Neural crest cell (in vitro differentiated cells): ENCODE measurements around the gene TREX2. TPM values are rescaled to one million over a fixed set of nuclear protein-coding genes. Genes with fewer than 3 reads are reported as not detected.

Source experiments
- DNase-seq: peaks from one replicate; pipeline ENCODE4 v3.0.0; 2021; ENCODE audit warnings: low read depth, mixed read lengths, low spot score
- H3K27ac Mint-ChIP-seq: one replicate; pipeline ENCODE4 v1.8.0; 2021; ENCODE audit warnings: mild to moderate bottlenecking, mixed read lengths; ENCODE audit not compliant: unreplicated experiment
- H3K27me3 Mint-ChIP-seq: 2 replicates; pipeline ENCODE4 v1.8.0; 2021; ENCODE audit warnings: low read depth, mild to moderate bottlenecking, mixed read lengths
- H3K36me3 Mint-ChIP-seq: 2 replicates; pipeline ENCODE4 v1.8.0; 2021; ENCODE audit warnings: low read depth, mild to moderate bottlenecking, mixed read lengths
- H3K4me1 Mint-ChIP-seq: 2 replicates; pipeline ENCODE4 v1.8.0; 2021; ENCODE audit warnings: mixed read lengths
- H3K4me3 Mint-ChIP-seq: one replicate; pipeline ENCODE4 v1.8.0; 2021; ENCODE audit warnings: mild to moderate bottlenecking, mixed read lengths
- H3K9me3 Mint-ChIP-seq: 2 replicates; pipeline ENCODE4 v1.8.0; 2021; ENCODE audit warnings: mixed read lengths
- total RNA-seq: library from RNA; stranded (reverse); gene quantifications from 2 replicates; pipeline ENCODE4 v1.2.1, GENCODE V29; 2021
- TF ChIP-seq, protein P1 (sequence below): fragments of 200-600 bp; sonication (generic); conservative IDR thresholded peaks from 2 replicates; pipeline ENCODE4 v1.5.0; 2021; ENCODE audit warnings: antibody characterized with exemption, mild to moderate bottlenecking

Gene TREX2
- total RNA-seq, 1 donor from 2014 or later, result 0.77 TPM

DNA sequence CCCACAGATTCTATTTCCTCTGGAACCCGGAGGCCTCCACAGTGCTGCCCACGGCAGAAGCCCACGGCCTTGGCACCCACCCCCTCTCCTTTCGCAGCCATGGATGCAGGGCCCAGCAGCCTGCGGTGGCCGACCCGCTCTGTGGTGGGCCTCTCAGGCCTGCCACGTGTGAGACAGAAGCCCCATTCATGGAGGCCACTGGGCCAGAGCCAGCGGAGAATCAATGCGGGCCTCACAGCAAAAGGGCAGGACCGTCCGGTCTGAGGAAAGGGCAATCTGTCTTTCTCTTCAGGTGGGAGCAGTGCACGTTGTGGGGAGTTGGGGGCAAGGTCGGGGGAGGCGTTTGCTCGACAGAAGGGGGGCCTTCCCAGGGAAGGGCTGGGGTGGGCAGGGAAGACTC, 32.9 kb upstream of the TREX2 start:
- H3K4me3 Mint-ChIP-seq, result no peak overlapping the region
- no peaks in the 10 kb centered on the region for H3K4me1 Mint-ChIP-seq
- TF ChIP-seq, protein P1, sequence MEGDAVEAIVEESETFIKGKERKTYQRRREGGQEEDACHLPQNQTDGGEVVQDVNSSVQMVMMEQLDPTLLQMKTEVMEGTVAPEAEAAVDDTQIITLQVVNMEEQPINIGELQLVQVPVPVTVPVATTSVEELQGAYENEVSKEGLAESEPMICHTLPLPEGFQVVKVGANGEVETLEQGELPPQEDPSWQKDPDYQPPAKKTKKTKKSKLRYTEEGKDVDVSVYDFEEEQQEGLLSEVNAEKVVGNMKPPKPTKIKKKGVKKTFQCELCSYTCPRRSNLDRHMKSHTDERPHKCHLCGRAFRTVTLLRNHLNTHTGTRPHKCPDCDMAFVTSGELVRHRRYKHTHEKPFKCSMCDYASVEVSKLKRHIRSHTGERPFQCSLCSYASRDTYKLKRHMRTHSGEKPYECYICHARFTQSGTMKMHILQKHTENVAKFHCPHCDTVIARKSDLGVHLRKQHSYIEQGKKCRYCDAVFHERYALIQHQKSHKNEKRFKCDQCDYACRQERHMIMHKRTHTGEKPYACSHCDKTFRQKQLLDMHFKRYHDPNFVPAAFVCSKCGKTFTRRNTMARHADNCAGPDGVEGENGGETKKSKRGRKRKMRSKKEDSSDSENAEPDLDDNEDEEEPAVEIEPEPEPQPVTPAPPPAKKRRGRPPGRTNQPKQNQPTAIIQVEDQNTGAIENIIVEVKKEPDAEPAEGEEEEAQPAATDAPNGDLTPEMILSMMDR, result no peak
- no peak for DNase-seq
- no peaks in the 10 kb centered on the region for H3K36me3 Mint-ChIP-seq
- H3K9me3 Mint-ChIP-seq, result no peaks in the 10 kb centered on the region
- H3K27ac Mint-ChIP-seq, result peak overlapping the region; percentile 19
- peaks cover 5% of the 10 kb centered on the region for H3K27me3 Mint-ChIP-seq

GRCh38 chrX:153477901-153478300, 32.0 kb upstream of the TREX2 start:
- Mint-ChIP-seq H3K36me3 (no peaks in the 10 kb centered on the region), H3K27me3 (peaks cover 5% of the 10 kb centered on the region), H3K4me1 (no peaks in the 10 kb centered on the region), H3K9me3 (no peaks in the 10 kb centered on the region), H3K4me3 (no peak overlapping the region), H3K27ac (no peak overlapping the region)
- DNase-seq, result no peak
- TF ChIP-seq, protein P1, result no peak

DNA sequence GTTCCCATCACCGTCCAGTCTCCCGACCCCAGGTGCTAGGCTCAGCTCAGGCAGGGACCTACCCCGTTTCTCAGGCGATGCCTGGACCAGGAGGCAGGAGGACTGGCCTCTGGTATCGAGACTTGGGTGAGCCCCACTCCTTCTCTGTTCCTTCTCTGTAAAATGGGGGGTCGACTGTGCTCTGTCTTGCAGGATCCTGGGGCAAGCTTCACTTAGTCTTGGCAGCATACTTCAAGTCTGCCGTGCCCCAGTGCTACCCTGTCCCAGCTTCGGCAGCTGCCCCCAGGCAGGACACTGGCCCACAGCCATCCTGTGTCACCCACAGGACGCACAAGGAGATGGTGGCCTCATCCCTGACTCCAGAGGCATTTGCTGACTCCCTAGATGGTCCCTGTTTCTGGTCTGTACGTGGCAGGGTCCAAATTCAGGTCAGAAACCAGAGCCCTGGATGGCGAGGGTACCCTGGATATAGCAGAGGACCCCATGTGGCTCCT, 31.6 kb upstream of the TREX2 start:
- H3K27ac Mint-ChIP-seq, result no peak overlapping the region
- no peak overlapping the region for H3K4me3 Mint-ChIP-seq
- no peaks in the 10 kb centered on the region for H3K4me1 Mint-ChIP-seq
- TF ChIP-seq, protein P1, result no peak
- H3K36me3 Mint-ChIP-seq, result no peaks in the 10 kb centered on the region
- DNase-seq, result no peak
- H3K9me3 Mint-ChIP-seq, result no peaks in the 10 kb centered on the region
- H3K27me3 Mint-ChIP-seq, result peaks cover 5% of the 10 kb centered on the region

- TF ChIP-seq, protein P1, result no peak
- no peak for DNase-seq
- peaks cover 5% of the 10 kb centered on the region for H3K27me3 Mint-ChIP-seq
- no peaks in the 10 kb centered on the region for H3K9me3 Mint-ChIP-seq
- H3K36me3 Mint-ChIP-seq, result no peaks in the 10 kb centered on the region
- H3K4me3 Mint-ChIP-seq, result no peak overlapping the region
- no peaks in the 10 kb centered on the region for H3K4me1 Mint-ChIP-seq
- H3K27ac Mint-ChIP-seq, result no peak overlapping the region
These were observed 31.0 kb upstream of the TREX2 start for GRCh38 chrX:153476666-153477363.

DNA sequence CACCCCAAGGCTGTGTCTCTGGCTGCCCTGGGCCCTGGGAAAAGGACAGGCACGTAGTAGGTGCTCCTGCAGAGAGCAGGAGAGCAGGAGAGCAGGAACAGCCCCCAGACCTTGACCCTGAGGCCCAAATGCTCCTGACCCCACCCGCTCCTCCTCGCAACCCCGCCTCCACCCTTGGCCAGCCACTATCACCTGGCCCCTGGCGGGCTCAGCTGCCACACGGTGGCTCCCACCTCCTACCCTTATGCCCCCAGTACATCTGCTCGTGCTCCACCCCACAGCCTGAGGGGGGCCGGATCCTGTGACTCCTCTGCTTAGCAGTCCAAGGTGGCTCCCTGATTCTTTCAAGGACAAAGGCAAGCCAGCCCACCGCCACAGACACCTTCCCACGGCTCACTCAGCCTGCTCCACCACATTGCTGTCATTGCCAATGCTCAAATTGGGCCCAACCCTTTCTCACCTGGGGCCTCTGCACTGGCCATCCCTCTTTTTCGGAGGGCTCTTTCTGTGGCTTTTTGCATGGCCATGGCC, 30.0 kb upstream of the TREX2 start:
- H3K4me1 Mint-ChIP-seq, result no peaks in the 10 kb centered on the region
- no peaks in the 10 kb centered on the region for H3K9me3 Mint-ChIP-seq
- no peak for DNase-seq
- peak overlapping the region; percentile 31 for H3K4me3 Mint-ChIP-seq
- H3K27me3 Mint-ChIP-seq, result peaks cover 5% of the 10 kb centered on the region
- H3K36me3 Mint-ChIP-seq, result no peaks in the 10 kb centered on the region
- H3K27ac Mint-ChIP-seq, result no peak overlapping the region
- TF ChIP-seq, protein P1, result no peak
